ENCODE measurements around the gene FAM20A. TPM values are rescaled to one million over a fixed set of nuclear protein-coding genes. Genes with fewer than 3 reads are reported as not detected.

FAM20A gene
- total RNA-seq, 1 donor from 2014 or later = 15.6 TPM

- peaks cover 11% of the 10 kb centered on the region for H3K27me3 Mint-ChIP-seq
- H3K4me1 Mint-ChIP-seq (ENCODE audit: low read depth) = no peaks in the 10 kb centered on the region
- no peak overlapping the region for H3K27ac Mint-ChIP-seq
- H3K4me3 Mint-ChIP-seq (ENCODE audit: low read depth) = no peak overlapping the region
- H3K9me3 Mint-ChIP-seq (ENCODE audit: low read depth) = no peaks in the 10 kb centered on the region
- no peak for TF ChIP-seq CTCF (IDR thresholded peaks at IDR 0.05; ENCODE audit: unreplicated experiment)
- no peak for DNase-seq (ENCODE audit: low spot score, unreplicated experiment)
- no peaks in the 10 kb centered on the region for H3K36me3 Mint-ChIP-seq (ENCODE audit: insufficient read depth)
These were observed 23.2 kb upstream of the FAM20A start for GRCh38 chr17:68624381-68624780.

- Mint-ChIP-seq H3K27me3 (peaks cover 11% of the 10 kb centered on the region), H3K9me3 (ENCODE audit: low read depth) (peaks cover under 1% of the 10 kb centered on the region), H3K27ac (no peak overlapping the region), H3K4me3 (ENCODE audit: low read depth) (no peak overlapping the region), H3K4me1 (ENCODE audit: low read depth) (no peaks in the 10 kb centered on the region), H3K36me3 (ENCODE audit: insufficient read depth) (no peaks in the 10 kb centered on the region)
- TF ChIP-seq CTCF (IDR thresholded peaks at IDR 0.05; ENCODE audit: unreplicated experiment) = no peak
- DNase-seq (ENCODE audit: low spot score, unreplicated experiment) = no peak
These were observed 22.6 kb upstream of the FAM20A start for GRCh38 chr17:68623811-68624210.

GRCh38 chr17:68622423-68622822, 21.3 kb upstream of the FAM20A start:
- peaks cover 8% of the 10 kb centered on the region for H3K27me3 Mint-ChIP-seq
- H3K27ac Mint-ChIP-seq = no peak overlapping the region
- no peak for TF ChIP-seq CTCF (IDR thresholded peaks at IDR 0.05; ENCODE audit: unreplicated experiment)
- no peak for DNase-seq (ENCODE audit: low spot score, unreplicated experiment)
- H3K4me3 Mint-ChIP-seq (ENCODE audit: low read depth) = no peak overlapping the region
- H3K36me3 Mint-ChIP-seq (ENCODE audit: insufficient read depth) = peaks cover 1% of the 10 kb centered on the region
- no peaks in the 10 kb centered on the region for H3K4me1 Mint-ChIP-seq (ENCODE audit: low read depth)
- H3K9me3 Mint-ChIP-seq (ENCODE audit: low read depth) = peaks cover 3% of the 10 kb centered on the region

GRCh38 chr17:68621065-68621464, 19.9 kb upstream of the FAM20A start:
- no peak for DNase-seq (ENCODE audit: low spot score, unreplicated experiment)
- no peak overlapping the region for H3K4me3 Mint-ChIP-seq (ENCODE audit: low read depth)
- peaks cover 3% of the 10 kb centered on the region for H3K9me3 Mint-ChIP-seq (ENCODE audit: low read depth)
- peaks cover 7% of the 10 kb centered on the region for H3K27me3 Mint-ChIP-seq
- H3K27ac Mint-ChIP-seq = no peak overlapping the region
- no peaks in the 10 kb centered on the region for H3K4me1 Mint-ChIP-seq (ENCODE audit: low read depth)
- peaks cover 1% of the 10 kb centered on the region for H3K36me3 Mint-ChIP-seq (ENCODE audit: insufficient read depth)
- no peak for TF ChIP-seq CTCF (IDR thresholded peaks at IDR 0.05; ENCODE audit: unreplicated experiment)

GRCh38 chr17:68616334-68616733, 15.2 kb upstream of the FAM20A start:
- Mint-ChIP-seq H3K9me3 (ENCODE audit: low read depth) (peaks cover 3% of the 10 kb centered on the region), H3K27me3 (peaks cover 7% of the 10 kb centered on the region), H3K27ac (no peak overlapping the region), H3K4me1 (ENCODE audit: low read depth) (peaks cover 8% of the 10 kb centered on the region), H3K36me3 (ENCODE audit: insufficient read depth) (peaks cover 1% of the 10 kb centered on the region), H3K4me3 (ENCODE audit: low read depth) (no peak overlapping the region)
- DNase-seq (ENCODE audit: low spot score, unreplicated experiment) = no peak
- TF ChIP-seq CTCF (IDR thresholded peaks at IDR 0.05; ENCODE audit: unreplicated experiment) = no peak

Measured in progenitor cell of endocrine pancreas (in vitro differentiated cells).